Stimulated activated CD4-positive, alpha-beta T cell treated with anti-CD3 and anti-CD28 coated beads, Interleukin-2, amount 100 ng/mL, for 24 hours (primary cell): ENCODE data around the gene NOC4L.
A peak's percentile ranks its signal among the peaks of the same experiment; 100 is the strongest.
"Not testable (repeated sequence)": the region's sequence is repeated elsewhere in the genome, so short reads cannot be mapped to it uniquely, and the experiment has no call there.

Experiments
- DNase-seq, 2 donors: peaks; one replicate each; pipeline ENCODE4 v3.0.0-alpha.2; 2020

Gene NOC4L

DNA sequence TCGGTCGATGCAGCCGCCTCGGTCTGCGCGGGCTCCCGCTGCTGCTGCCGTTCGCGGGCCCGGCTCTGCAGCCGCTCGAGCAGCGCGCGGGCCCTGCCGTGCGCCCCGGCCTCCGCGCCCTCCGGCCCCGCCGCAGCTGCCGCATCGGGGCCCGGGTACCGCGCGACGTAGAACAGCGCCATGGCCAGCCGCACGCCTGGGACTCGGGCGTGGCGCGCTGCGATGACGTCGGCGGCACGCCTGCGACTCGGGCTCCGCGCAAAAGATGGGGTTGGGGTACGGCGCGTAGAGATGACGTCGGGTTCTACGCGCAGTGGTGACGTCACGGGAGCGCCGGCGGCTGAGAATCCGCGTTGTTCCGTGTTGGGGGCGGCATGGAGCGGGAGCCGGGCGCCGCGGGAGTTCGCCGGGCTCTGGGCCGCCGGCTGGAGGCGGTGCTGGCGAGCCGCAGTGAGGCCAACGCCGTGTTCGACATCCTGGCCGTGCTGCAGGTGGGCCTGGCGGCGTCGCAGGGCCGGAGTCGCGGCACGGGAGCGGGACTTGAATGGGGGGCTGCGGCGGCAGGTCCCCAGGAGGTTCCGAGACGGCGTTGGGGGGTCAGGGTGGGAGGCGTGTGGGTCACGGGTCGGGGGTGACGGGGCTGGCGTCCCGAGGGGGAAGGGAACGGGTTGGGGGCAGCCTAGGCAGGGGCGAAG, at the start of gene NOC4L, which contains the start of gene DDX51:
Gene NOC4L, plus strand, starts transcription at position 343 of the 695 bp plus-strand sequence. Its CDS starts 32 bp downstream, at position 375.
Gene DDX51, minus strand, starts transcription at position 205 of the 695 bp plus-strand sequence. Its CDS starts 23 bp downstream, at position 182.
- DNase-seq, result peak; percentile 97

GRCh38 chr12:132095520-132096409, 48.5 kb upstream of the NOC4L start:
- DNase-seq, result no peak

DNA sequence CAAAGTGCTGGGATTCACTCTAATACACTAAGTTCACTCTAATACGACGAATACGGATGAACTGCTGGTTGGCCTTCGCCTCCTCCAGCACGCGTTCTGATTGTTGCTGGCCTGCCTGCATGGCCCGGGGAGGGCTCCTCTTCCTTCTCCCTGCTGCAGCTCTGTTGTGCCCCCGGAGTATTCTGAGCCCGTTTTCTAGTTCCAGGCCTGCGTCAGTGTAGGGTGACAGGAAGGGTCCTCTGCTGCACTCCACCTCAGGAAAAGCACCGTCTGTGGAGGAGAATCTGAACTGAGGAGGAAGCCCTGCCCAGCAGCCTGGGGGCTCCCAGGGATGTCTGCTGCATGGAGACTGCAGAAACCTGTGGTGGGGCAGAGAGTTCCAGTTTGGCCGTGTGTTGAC, 44.5 kb upstream of the NOC4L start:
- DNase-seq, result no peak

DNA sequence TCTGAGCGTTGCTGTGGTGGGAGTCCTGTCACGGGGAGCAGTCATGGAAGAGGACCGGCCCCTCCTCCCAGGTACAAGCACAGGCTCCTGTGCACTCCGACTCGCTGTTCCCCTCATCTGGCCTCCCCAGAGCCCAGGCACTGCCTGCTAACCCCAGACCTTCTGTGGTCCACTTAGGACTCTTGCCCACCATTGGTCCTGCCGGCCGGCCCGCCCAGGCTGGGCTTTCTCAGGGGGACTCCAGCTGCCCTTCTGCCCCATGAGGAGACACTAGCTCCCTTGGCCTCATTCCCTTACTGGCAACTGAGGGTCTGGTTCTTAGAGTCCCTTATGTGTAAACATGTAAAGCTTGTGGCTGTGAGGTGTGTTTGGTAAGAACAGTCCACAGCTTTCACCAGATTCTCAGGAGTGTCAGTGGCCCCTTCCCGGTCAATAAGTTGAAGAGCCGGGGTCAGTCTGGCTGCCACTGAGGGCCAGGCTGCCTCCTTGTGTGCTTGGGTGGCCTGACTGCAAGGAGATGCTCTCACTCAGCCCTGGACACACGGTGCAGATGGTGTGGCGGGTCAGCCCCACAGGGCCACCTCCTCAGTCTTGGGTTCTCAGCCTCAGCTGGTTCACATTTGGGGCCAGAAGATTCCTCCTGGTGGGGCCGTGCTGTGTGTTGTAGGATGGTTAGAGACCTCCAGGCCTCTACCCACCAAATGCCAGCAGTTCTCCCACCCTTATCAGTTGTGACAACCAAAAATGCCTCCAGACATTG, 43.8 kb upstream of the NOC4L start:
- DNase-seq, result no peak

DNA sequence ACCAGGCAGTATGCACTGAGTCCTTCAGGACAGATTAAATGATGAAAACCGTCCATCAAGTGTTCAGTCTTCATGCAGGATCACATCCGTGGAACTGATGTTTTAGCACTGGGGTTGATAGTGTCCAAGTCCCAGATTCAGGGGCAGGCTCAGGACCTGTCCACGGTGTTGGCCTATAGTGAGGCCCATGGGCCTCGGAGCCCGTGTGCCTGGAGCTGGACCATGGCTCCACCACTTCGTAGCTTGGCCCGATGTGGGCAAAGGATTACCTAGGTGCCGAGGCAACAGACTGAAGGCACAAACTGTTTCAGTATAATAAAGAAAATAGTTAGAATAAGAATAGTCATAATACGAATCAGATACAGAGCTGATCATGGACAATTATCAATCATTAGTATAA, 42.0 kb upstream of the NOC4L start:
- no peak for DNase-seq

- DNase-seq, result not testable (repeated sequence)
Observed at GRCh38 chr12:132103072-132103471, 41.2 kb upstream of the NOC4L start.

DNA sequence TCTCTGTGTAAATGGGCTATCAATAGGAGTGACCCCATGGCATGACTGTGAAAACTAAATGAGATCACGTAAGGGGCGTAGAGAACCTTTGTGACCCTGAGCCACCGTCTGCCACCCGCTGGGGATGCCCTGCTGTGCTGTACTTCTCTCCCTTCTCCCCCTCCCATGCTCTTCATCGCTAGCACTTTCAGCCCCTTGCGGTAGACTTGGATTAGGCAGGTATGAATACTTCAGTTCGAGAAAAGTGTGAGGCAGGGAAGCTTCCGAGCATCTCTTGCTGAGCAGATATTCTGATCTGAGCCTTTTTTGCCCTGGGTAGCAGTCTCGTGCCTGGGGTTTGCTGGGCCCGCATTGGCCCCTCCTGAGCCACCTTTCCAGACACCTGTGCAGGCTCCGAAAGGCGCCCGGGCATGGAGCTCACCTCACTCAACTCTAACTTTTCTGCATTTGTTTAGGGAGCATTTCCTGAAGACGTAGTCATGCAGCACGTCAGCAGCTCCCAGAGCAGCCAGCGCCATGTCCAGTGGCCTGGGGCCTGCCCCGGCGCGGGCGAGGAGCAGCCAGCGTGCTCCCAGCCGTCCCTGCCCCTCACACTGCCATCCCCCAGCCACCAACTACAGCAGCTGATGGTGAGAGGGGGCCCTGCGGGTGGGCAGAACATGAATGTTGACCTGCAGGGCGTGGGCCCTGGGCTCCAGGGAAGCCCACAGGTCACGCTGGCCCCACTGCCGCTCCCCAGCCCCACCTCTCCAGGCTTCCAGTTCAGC, 40.5 kb upstream of the NOC4L start:
- no peak for DNase-seq

- no peak for DNase-seq
Observed at GRCh38 chr12:132105467-132105866, 38.8 kb upstream of the NOC4L start.

GRCh38 chr12:132106921-132107320, 37.3 kb upstream of the NOC4L start:
- DNase-seq, result no peak

DNA sequence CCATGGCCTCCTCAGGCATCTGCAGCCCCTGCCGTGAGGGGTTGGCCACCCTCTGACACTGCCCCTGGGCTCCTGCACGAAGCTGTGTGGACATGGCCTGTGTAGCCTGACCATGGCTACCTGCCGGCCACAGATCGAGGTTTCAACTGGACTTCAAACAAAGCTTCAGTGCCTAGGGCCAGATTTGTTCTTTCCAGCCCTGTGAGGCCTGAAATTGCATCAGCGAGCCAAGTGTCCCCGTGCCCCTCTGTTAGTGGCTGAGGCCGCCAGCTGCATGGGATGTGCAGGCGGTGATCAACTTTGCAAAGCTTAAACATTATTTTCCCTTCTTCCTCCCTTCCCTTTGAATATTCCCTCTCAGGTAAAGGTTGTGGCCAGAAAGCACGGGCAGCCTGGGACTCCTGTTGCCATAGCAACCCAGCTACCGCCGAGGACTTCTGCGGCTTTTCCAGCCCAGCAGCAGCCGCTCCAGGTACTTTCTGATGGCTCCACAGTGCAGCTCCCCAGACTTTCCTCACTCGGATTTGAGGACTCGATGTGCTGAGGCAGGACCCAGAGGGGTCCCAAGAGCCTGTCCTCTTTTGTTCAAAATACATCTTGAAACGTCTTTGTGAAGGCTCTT, 35.9 kb upstream of the NOC4L start:
- no peak for DNase-seq

GRCh38 chr12:132109741-132110140, 34.5 kb upstream of the NOC4L start:
- no peak for DNase-seq

DNA sequence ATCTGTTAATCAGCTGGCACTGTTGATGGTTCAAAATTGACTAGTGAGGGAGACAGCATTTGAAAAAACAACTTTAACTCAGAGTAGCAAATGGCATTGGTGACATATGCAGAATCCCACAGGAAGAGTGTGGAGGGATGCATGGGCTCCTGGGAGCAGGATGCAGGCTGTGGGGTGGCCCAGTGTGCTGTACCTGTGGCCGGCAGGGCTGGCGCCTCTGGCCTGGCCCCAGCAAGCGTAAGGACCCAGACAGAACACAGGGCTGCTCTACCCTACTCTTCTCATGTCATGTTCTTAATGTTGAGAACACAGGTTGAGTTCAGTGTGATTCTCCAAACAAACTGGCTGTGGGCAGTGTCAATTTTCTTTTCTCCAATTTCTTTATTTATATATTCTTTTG, 33.6 kb upstream of the NOC4L start:
- no peak for DNase-seq

GRCh38 chr12:132111654-132112304, 32.5 kb upstream of the NOC4L start:
- DNase-seq, result no peak

DNA sequence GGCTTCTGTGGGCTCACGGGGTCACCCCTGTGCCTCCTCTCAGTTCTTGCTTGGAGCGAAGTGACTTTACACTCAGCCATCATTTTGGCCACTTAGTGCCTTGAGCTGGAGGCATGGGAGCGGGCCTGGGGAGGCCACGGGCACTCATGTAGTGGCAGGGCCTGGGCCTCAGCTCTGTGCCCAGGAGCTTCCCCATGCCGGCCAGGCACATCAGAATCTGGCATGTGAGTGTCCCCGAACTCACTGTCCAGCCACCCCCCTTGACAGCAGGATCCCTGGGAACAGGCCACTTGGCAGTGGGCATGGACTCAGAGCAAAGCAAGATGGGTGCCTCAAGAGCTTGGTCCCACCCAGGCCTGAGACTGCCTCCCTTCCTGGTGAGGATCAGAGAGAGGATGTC, 29.6 kb upstream of the NOC4L start:
- DNase-seq, result no peak

- DNase-seq, result no peak
Observed at GRCh38 chr12:132115500-132115899, 28.8 kb upstream of the NOC4L start.

- no peak for DNase-seq
Observed at GRCh38 chr12:132116709-132117557, 27.3 kb upstream of the NOC4L start.

GRCh38 chr12:132117558-132117875, 26.7 kb upstream of the NOC4L start:
- DNase-seq, result no peak

GRCh38 chr12:132118876-132119275, 25.4 kb upstream of the NOC4L start:
- DNase-seq, result no peak

DNA sequence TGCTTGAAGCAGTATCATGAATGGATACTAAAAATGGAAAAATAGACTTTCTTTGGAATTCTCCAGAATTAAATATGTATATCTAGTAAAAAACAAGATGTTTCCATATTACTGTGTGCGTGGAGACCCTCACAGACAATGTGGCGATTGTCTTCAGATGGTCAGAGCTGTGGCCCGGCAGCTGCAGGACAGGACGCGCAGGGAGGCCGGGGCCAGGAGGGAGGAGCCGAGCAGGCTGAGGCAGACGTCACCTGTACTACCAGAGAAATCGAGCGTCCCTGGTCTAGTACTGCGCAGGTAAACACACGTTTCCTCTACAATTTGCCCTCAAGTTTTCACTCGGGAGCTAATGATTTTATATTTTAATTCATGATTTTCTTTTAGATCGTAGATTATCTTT, 23.0 kb upstream of the NOC4L start:
- DNase-seq, result no peak

DNA sequence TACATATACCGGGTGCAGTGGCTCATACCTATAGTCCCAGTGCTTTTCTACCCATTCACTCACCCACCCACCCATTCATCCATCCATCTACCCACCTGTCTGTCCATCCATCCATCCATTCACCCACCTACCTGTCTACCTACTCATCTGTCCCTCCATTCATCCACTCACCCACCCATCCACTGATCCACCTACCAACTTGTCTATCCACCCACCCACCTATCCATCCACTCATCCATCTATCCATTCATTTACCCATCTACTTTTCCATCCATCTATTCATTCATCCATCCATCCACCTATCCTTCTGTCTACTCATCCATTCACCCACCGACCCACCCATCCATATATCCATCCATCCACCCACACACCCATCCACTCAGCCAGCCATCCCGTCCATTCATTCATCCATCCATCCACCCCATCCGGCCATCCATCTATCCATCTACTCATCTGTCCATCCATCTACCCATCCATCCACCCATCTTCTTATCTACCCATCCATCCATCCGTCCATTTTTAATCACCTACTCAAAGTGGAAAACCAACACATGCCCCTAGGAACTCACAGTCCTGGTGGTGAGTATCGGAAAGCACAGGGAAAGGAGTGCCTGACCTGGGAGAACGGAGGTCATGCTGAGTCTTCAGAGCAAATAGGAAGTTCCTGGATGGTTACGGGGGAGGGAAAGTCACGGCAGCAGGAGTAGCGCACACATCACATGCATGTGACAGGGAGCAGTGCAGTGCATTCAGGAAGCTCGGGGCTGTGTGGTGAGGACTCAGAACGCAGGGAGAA, 20.1 kb upstream of the NOC4L start:
- DNase-seq, result no peak
